Measurements from ENCODE around the gene TTYH3.

GRCh38 chr7:2601065-2601464, 30.7 kb upstream of the TTYH3 start:
- TF ChIP-seq CTCF (conservative IDR thresholded peaks at IDR 0.05) (no peak), EZH2 (IDR thresholded peaks at IDR 0.05; ENCODE audit: low read depth) (no peak)
